HepG2 (cell line): ENCODE measurements around the gene SERPINB1. TPM values are rescaled to one million over a fixed set of nuclear protein-coding genes. Genes with fewer than 3 reads are reported as not detected.
A peak's percentile ranks its signal among the peaks of the same experiment; 100 is the strongest.

ENCODE experiments used
- AGO1 ChIP-seq: fragments of 200-400 bp; formaldehyde crosslinking; IDR thresholded peaks from 2 replicates; pipeline ENCODE4 v1.6.1; 2017; ENCODE audit warnings: mild to moderate bottlenecking, low read depth, low read length, moderate library complexity; ENCODE audit not compliant: poor library complexity, severe bottlenecking
- BRCA1 ChIP-seq: sonication (generic); formaldehyde crosslinking; IDR thresholded peaks from 2 replicates; pipeline ENCODE4 v1.4.0; 2020; ENCODE audit warnings: missing genetic modification reagents
- CENPX ChIP-seq: sonication (generic); formaldehyde crosslinking; IDR thresholded peaks from 2 replicates; pipeline ENCODE4 v1.9.0; 2021; ENCODE audit warnings: mild to moderate bottlenecking, missing genetic modification reagents, moderate library complexity
- EED ChIP-seq: sonication (generic); formaldehyde crosslinking; IDR thresholded peaks from 2 replicates; pipeline ENCODE4 v1.5.0; 2020; ENCODE audit warnings: mild to moderate bottlenecking, missing genetic modification reagents
- FOXM1 ChIP-seq: sonication (generic); formaldehyde crosslinking; IDR thresholded peaks from 2 replicates; pipeline ENCODE4 v1.5.0; 2020; ENCODE audit warnings: missing genetic modification reagents
- JDP2 ChIP-seq: sonication (generic); formaldehyde crosslinking; IDR thresholded peaks from 2 replicates; pipeline ENCODE4 v1.8.1; 2022; ENCODE audit warnings: missing genetic modification reagents, borderline replicate concordance
- MTF2 ChIP-seq: sonication (generic); formaldehyde crosslinking; IDR thresholded peaks from 2 replicates; pipeline ENCODE4 v1.5.0; 2020; ENCODE audit warnings: missing genetic modification reagents, borderline replicate concordance
- NFYC ChIP-seq: IDR thresholded peaks from 2 replicates; pipeline ENCODE4 v1.6.1; 2016; ENCODE audit warnings: missing genetic modification reagents, missing compliant biosample characterization
- NR1H2 ChIP-seq: sonication (generic); formaldehyde crosslinking; IDR thresholded peaks from 2 replicates; pipeline ENCODE4 v1.8.1; 2022; ENCODE audit warnings: low read depth, missing genetic modification reagents, borderline replicate concordance
- ZBTB21 ChIP-seq: sonication (generic); formaldehyde crosslinking; IDR thresholded peaks from 2 replicates; pipeline ENCODE4 v1.4.0; 2020; ENCODE audit warnings: missing genetic modification reagents
- ZNF235 ChIP-seq: sonication (generic); formaldehyde crosslinking; IDR thresholded peaks from 2 replicates; pipeline ENCODE4 v1.8.1; 2023; ENCODE audit warnings: mild to moderate bottlenecking, missing genetic modification reagents, borderline replicate concordance
- polyA plus RNA-seq, 8 experiments: library from polyadenylated mRNA; depleted of rRNA in 3 of 8; stranded (reverse) in 7 of 8; unstranded in 1 of 8; fragments of >200 nt; fragmentation: Illumina TruSeq in 4 of 8; extraction: Trizol in 4 of 8; gene quantifications; 2 replicates each; pipeline versions ENCODE4 v1.2.1 to v1.2.3, GENCODE V29; 2011 to 2016; ENCODE audit warnings: low read depth in 4 of 8, missing spikeins in 1 of 8, mixed read lengths in 1 of 8; ENCODE audit not compliant: insufficient read depth in 1 of 8
- total RNA-seq, 5 experiments: library from RNA; depleted of rRNA; stranded (reverse); fragments of >200 nt; fragmentation: Illumina TruSeq; extraction: Trizol; gene quantifications; 2 replicates each; pipeline ENCODE4 v1.2.3, GENCODE V29; 2016; ENCODE audit warnings: low read depth in 1 of 5
- TF ChIP-seq, protein P1 (sequence below): sonication (generic); formaldehyde crosslinking; IDR thresholded peaks from 2 replicates; pipeline ENCODE4 v1.4.0; 2020; ENCODE audit warnings: missing genetic modification reagents, borderline replicate concordance
- TF ChIP-seq, protein P2 (sequence below): sonication (generic); formaldehyde crosslinking; IDR thresholded peaks from 2 replicates; pipeline ENCODE4 v1.5.1; 2020; ENCODE audit warnings: missing genetic modification reagents, mild to moderate bottlenecking, borderline replicate concordance
- TF ChIP-seq, protein P3 (sequence below): IDR thresholded peaks from 2 replicates; pipeline ENCODE4 v1.6.1; 2016; ENCODE audit warnings: mild to moderate bottlenecking, missing biosample characterization, missing genetic modification reagents
- TF ChIP-seq, protein P4 (sequence below): IDR thresholded peaks from 2 replicates; pipeline ENCODE4 v1.6.1; 2016; ENCODE audit warnings: low read depth, borderline replicate concordance
- TF ChIP-seq, protein P5 (sequence below): sonication (generic); formaldehyde crosslinking; IDR thresholded peaks from 2 replicates; pipeline ENCODE4 v1.4.0; 2020; ENCODE audit warnings: mild to moderate bottlenecking, missing genetic modification reagents
- TF ChIP-seq, protein P6 (sequence below): IDR thresholded peaks from 2 replicates; pipeline ENCODE4 v1.6.1; 2016; ENCODE audit warnings: missing compliant biosample characterization, missing genetic modification reagents, borderline replicate concordance

SERPINB1 gene
- total and polyA plus RNA-seq, 2 of the 13 experiments (the other 11 are each of a cell fraction or from before 2014, with no cell fraction given), result 41.4 to 60.5 TPM

DNA sequence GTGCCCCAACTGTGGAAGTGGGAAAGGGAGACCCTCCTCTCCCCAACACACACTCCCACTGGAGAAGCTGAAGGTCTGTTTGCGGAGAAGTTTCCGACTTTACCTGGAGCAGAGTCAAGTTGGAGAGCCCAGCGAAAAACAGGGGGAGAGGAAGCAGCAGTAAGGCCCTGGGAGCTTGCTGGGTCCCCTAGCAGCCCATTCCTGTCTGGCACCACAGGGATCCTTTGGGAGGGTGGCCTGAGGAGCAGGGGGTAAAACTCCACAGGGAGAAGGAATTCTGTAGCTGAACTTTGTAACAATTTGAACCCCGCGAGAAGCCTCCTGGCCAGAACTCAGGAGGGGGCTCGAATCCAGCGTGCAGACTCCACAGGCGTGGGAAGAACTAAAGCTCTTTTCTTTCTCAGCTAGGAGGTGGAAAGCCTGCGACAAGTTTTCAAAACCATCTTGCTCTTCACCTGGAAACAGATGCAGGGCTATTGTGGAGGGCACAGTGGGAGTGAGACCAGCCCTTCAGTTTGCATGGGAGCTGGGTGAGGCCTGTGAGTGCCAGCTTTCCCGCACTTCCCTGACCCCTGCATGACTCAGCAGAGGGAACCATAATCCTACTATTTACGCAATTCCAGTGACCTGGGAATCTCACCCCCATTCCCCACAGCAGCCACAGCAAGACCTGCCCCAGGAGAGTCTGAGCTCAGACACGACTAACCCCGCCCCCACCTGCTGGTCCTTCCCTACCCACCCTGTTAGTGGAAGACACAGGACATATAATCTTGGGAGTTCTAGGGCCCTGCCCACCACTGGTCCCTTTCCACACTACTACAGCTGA is 35.6 kb upstream of the SERPINB1 start (continued):
- TF ChIP-seq MTF2 (no peak; the same call in 1 of the 2 replicates), ZBTB21 (CRISPR knock-in tag) (no peak), AGO1 (no peak), NFYC (CRISPR knock-in tag) (no peak), EED (peak; percentile 92), BRCA1 (no peak; the same call in 1 of the 2 replicates), NR1H2 (CRISPR knock-in tag) (no peak), JDP2 (CRISPR knock-in tag) (no peak), FOXM1 (CRISPR knock-in tag) (no peak), ZNF235 (CRISPR knock-in tag) (no peak), CENPX (CRISPR knock-in tag) (no peak)
- TF ChIP-seq, protein P1, sequence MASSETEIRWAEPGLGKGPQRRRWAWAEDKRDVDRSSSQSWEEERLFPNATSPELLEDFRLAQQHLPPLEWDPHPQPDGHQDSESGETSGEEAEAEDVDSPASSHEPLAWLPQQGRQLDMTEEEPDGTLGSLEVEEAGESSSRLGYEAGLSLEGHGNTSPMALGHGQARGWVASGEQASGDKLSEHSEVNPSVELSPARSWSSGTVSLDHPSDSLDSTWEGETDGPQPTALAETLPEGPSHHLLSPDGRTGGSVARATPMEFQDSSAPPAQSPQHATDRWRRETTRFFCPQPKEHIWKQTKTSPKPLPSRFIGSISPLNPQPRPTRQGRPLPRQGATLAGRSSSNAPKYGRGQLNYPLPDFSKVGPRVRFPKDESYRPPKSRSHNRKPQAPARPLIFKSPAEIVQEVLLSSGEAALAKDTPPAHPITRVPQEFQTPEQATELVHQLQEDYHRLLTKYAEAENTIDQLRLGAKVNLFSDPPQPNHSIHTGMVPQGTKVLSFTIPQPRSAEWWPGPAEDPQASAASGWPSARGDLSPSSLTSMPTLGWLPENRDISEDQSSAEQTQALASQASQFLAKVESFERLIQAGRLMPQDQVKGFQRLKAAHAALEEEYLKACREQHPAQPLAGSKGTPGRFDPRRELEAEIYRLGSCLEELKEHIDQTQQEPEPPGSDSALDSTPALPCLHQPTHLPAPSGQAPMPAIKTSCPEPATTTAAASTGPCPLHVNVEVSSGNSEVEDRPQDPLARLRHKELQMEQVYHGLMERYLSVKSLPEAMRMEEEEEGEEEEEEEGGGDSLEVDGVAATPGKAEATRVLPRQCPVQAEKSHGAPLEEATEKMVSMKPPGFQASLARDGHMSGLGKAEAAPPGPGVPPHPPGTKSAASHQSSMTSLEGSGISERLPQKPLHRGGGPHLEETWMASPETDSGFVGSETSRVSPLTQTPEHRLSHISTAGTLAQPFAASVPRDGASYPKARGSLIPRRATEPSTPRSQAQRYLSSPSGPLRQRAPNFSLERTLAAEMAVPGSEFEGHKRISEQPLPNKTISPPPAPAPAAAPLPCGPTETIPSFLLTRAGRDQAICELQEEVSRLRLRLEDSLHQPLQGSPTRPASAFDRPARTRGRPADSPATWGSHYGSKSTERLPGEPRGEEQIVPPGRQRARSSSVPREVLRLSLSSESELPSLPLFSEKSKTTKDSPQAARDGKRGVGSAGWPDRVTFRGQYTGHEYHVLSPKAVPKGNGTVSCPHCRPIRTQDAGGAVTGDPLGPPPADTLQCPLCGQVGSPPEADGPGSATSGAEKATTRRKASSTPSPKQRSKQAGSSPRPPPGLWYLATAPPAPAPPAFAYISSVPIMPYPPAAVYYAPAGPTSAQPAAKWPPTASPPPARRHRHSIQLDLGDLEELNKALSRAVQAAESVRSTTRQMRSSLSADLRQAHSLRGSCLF (CRISPR knock-in tag), result no peak
- TF ChIP-seq, protein P2, sequence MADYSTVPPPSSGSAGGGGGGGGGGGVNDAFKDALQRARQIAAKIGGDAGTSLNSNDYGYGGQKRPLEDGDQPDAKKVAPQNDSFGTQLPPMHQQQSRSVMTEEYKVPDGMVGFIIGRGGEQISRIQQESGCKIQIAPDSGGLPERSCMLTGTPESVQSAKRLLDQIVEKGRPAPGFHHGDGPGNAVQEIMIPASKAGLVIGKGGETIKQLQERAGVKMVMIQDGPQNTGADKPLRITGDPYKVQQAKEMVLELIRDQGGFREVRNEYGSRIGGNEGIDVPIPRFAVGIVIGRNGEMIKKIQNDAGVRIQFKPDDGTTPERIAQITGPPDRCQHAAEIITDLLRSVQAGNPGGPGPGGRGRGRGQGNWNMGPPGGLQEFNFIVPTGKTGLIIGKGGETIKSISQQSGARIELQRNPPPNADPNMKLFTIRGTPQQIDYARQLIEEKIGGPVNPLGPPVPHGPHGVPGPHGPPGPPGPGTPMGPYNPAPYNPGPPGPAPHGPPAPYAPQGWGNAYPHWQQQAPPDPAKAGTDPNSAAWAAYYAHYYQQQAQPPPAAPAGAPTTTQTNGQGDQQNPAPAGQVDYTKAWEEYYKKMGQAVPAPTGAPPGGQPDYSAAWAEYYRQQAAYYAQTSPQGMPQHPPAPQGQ, result no peak
- TF ChIP-seq, protein P3, sequence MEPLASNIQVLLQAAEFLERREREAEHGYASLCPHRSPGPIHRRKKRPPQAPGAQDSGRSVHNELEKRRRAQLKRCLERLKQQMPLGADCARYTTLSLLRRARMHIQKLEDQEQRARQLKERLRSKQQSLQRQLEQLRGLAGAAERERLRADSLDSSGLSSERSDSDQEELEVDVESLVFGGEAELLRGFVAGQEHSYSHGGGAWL, result no peak
- TF ChIP-seq, protein P4, sequence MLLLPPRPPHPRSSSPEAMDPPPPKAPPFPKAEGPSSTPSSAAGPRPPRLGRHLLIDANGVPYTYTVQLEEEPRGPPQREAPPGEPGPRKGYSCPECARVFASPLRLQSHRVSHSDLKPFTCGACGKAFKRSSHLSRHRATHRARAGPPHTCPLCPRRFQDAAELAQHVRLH (CRISPR knock-in tag), result peak; percentile 34; the same call in 1 of the 2 replicates
- TF ChIP-seq, protein P5, sequence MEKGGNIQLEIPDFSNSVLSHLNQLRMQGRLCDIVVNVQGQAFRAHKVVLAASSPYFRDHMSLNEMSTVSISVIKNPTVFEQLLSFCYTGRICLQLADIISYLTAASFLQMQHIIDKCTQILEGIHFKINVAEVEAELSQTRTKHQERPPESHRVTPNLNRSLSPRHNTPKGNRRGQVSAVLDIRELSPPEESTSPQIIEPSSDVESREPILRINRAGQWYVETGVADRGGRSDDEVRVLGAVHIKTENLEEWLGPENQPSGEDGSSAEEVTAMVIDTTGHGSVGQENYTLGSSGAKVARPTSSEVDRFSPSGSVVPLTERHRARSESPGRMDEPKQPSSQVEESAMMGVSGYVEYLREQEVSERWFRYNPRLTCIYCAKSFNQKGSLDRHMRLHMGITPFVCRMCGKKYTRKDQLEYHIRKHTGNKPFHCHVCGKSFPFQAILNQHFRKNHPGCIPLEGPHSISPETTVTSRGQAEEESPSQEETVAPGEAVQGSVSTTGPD, result no peak
- TF ChIP-seq, protein P6, sequence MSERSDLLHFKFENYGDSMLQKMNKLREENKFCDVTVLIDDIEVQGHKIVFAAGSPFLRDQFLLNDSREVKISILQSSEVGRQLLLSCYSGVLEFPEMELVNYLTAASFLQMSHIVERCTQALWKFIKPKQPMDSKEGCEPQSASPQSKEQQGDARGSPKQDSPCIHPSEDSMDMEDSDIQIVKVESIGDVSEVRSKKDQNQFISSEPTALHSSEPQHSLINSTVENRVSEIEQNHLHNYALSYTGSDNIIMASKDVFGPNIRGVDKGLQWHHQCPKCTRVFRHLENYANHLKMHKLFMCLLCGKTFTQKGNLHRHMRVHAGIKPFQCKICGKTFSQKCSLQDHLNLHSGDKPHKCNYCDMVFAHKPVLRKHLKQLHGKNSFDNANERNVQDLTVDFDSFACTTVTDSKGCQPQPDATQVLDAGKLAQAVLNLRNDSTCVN, result no peak
